GM21390 (cell line): Measurements from ENCODE around the gene ARMC7.
A peak's percentile ranks its signal among the peaks of the same experiment; 100 is the strongest.
"Not testable (repeated sequence)": the region's sequence is repeated elsewhere in the genome, so short reads cannot be mapped to it uniquely, and the experiment has no call there.

ENCODE experiments used
- ATAC-seq: cut with Tn5 transposase; IDR thresholded peaks from one replicate; pipeline ENCODE4 v1.9.1; 2021; ENCODE audit not compliant: unreplicated experiment

The ARMC7 gene

DNA sequence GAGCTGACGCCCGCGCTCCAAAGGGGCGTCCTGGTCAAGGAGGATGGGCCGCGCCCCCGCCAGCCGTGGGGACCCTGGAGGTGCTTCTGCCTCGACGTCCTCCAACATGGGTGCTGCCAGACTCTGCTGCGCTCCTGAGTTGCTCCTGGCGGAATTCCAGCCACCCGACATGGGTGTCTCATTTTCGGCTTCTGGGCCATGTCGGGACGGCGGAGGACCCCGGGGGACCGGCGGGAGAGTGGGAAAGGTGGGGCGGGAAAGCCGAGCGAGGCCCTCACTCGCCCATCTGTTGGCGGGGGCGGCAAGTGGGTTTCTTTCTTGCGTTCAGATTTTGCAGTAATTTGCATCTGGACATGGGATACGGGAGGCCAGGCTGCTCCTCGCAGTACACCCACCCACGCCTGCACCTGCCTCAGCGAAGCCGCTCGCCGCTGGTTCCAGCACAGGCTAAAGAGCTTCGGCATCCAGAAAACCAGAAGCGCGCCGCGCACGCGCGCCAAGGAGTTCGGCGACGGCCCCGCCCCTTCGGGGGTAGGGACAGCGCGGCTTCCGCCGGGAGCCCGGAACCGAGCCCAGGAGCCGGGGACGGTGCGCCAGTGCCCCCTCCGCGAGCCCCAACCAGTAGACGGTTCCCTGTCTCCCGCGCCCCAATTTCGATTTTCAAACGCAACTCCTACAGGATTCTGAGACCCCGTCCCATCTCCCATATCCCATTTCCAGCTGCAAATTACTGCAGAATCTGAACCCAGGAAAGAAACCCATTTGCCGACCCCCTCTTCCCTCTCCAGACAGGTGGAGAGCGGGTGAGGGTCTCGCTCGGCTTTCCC lies at the start of gene ARMC7:
Gene ARMC7, plus strand, starts transcription at position 563 of the 827 bp plus-strand sequence. CDS start 320 bp downstream, outside the sequence.
- ATAC-seq, result peak; percentile 55

DNA sequence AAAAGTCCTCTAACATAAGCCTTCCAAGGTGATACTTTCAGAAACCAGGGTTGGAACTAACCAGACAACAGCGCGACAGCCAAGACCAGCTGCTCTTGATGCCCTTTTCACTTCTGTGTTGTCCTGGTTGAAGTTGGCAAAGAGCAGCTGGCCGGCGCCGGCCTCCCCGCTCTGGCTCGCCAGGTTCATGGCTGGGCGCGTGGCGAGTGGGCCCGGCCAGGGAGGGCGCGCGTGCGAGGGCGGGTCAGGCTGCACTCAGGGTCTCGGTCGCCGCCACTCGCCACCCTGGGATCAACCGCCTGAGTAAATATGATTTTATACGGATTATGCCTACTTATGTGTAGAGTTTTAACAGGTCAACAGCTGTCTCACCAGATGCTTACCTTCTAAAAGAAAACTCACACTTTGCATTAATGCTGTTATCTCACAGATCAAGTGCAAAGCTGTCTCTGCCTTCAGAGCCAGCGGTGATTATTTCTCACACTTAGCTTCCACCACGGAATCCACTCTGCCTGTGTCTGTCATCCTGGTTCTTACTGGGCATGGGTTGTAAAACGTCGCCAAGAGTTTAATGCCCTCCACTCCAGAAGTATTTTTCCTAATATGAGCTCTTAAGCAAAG lies 49.2 kb upstream of the ARMC7 start:
- ATAC-seq, result no peak

- ATAC-seq, result no peak
Observed at GRCh38 chr17:75061055-75061438, 48.7 kb upstream of the ARMC7 start.

GRCh38 chr17:75061618-75062017 lies 48.2 kb upstream of the ARMC7 start:
- no peak for ATAC-seq

DNA sequence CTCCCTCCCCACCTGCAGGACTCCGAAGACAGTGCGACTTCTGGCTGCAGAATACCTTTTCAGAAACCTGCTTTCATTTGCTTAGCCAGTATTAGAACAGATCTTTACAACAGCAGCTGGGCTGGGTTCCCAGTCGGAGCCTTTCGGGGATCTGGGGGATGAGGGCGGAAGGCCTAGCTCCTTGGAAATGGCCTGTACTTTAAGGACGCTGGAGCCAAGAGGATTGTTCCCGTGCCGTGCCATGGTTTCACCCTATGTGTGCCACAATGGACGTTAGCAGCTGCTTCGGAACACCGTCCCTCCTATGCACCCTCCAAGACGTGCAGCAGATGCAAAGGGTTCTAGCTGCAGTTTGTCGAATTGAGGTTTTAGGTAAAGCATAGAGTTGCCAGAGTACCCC lies 46.6 kb upstream of the ARMC7 start:
- ATAC-seq, result no peak

- no peak for ATAC-seq
Observed at GRCh38 chr17:75063626-75064025, 46.1 kb upstream of the ARMC7 start.

DNA sequence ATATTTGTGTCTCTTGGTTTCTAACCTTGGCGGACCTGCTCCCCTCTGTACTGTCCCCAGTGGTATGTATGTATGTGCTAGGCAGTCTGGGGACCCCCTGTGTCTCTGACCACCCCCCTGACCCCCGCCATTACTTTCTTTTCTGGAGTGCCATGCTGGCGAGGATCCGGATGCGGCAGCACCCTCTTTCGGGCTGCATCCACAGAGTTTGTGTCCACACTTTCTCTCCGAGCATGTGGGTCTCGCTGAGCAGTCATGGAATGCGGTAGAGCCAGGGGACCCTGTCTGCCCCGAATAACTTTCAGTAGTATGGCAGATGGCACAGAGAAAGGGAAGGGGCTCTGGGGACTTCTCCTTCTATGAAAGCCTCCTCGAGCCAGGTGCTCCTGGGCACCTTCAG lies 45.7 kb upstream of the ARMC7 start:
- ATAC-seq, result no peak

- ATAC-seq, result no peak
Observed at GRCh38 chr17:75064460-75064859, 45.3 kb upstream of the ARMC7 start.

GRCh38 chr17:75064867-75065561 lies 44.8 kb upstream of the ARMC7 start:
- ATAC-seq, result no peak

DNA sequence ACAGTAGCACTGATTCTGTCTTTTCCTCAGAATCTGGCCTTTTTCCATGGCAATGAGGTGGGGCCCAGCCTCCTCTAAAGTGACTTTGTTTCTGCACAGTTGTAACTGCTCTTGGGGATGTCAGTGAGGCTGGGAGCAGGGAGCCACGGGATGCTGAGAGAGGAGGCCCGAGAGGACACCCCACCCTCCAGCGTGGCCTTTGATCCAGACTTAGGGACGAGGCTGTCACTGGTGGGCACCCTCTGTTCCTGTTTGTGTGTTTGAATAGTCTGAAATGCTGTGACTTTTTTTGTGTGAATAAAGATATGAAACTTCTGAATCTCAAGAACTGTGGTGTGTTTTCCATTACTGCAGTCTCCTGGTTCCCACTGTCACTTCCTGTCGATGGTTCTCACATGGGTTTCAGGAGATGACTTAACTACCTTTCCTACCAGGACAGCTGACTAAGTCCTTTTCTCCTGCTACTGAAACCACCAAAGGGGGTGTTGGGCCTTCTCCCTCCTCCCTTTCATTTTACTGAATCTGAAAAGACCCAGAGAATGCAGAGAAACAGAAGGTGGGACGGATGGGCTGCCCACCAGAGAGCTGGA lies 44.1 kb upstream of the ARMC7 start:
- no peak for ATAC-seq

GRCh38 chr17:75067856-75068255 lies 41.9 kb upstream of the ARMC7 start:
- no peak for ATAC-seq

DNA sequence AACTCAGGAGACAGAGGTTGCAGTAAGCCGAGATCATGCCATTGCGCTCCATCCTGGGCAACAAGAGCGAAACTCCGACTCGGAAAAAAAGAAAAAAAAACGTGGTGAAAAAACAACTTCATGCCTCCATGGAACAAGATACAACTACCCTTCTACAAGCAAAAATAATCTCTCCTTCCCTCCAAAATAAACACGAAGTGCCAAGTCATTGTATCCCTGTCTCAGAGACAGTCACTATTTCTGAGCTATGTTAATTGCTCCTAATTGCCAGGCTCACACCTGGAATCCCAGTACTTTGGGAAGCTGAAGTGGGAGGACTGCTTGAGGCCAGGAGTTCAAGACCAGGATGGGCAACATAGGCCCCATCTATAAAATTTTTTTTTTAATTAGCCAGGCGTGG lies 41.0 kb upstream of the ARMC7 start:
- no peak for ATAC-seq

- no peak for ATAC-seq
Observed at GRCh38 chr17:75069783-75070182, 40.0 kb upstream of the ARMC7 start.

DNA sequence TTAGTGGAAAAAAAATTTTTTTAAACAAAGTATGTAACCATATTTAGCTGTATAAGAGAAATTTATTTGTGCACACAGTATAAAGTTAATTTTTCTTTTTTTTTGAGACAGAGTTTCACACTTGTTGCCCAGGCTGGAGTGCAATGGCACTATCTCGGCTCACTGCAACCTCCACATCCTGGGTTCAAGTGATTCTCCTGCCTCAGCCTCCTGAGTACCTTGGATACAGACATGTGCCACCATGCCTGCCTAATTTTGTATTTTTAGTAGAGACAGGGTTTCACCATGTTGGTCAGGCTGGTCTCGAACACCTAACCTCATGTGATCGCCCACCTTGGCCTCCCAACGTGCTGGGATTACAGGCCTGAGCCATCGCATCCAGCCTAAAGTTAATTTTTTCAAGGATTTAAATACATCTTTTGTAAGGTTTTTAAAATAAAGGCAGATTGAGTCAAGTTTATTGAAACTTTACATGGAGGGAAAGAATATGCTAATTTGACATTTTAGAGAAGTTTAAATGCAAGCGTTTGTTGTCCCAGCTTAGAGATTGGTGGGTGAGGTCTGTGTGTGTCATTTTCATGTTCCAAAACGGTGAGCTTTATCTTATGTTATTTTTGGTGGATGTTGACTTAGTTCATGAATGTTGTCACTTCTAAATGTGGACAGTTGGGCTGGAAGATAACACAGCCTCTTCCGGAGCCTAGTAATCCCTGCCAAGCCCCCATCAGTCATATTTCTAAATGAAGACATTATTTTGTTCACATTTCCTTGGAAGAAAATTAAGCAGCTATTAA lies 38.1 kb upstream of the ARMC7 start:
- not testable (repeated sequence) for ATAC-seq

DNA sequence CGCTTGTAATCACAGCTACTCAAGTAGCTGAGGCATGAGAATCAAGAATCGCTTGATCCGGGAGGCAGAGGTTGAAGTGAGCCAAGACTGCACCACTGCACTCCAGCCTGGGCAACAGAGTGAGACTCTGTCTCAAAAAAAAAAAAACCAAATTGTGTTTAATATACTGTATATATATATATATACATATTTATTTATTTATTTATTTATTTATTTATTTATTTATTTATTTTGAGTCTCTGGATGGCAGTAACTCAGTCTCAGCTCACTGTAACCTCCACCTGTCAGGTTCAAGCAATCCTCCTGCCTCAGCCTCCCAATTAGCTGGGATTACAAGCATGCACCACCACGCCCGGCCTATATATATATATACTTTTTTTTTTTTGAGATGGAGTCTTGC lies 36.9 kb upstream of the ARMC7 start:
- ATAC-seq, result not testable (repeated sequence)

DNA sequence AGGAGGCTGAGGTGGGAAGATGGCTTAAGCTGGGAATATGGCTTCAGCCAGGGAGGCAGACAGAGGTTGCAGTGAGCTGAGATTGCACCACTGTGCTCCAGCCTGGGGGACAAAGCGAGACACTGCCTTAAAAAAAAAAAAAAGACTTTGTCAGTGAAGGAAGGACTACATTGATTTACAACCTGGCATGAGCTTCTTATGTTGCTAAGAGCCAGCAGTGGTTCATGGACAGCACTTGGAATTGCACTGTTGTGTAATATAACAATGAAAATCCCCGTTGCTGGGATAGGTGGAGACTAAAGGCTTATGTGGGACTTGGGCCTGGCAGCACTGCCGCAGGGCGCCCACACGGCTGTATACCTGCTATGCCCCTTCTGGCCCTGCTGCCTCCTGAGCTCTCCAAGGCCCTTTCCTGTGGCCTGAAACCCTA lies 36.1 kb upstream of the ARMC7 start:
- ATAC-seq, result no peak

DNA sequence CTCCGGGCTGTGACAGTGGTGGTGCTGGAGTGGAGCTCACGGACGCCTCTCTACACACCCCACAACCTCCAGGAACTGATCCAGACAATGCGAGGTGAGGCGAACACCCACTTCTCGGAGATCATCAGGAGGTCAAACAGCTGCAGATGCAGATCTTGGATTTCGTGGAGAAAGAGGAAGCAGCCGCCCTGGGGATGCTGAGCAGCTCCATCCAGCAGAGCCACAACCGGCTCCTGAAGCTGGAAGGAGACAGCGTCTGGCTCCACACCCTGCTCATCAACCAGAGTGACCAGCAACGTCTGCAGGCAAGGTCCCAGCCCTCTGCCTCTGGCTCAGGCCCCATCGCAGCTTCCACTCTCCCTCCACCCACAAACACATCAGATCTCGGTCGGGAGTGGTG lies 35.2 kb upstream of the ARMC7 start:
- no peak for ATAC-seq

DNA sequence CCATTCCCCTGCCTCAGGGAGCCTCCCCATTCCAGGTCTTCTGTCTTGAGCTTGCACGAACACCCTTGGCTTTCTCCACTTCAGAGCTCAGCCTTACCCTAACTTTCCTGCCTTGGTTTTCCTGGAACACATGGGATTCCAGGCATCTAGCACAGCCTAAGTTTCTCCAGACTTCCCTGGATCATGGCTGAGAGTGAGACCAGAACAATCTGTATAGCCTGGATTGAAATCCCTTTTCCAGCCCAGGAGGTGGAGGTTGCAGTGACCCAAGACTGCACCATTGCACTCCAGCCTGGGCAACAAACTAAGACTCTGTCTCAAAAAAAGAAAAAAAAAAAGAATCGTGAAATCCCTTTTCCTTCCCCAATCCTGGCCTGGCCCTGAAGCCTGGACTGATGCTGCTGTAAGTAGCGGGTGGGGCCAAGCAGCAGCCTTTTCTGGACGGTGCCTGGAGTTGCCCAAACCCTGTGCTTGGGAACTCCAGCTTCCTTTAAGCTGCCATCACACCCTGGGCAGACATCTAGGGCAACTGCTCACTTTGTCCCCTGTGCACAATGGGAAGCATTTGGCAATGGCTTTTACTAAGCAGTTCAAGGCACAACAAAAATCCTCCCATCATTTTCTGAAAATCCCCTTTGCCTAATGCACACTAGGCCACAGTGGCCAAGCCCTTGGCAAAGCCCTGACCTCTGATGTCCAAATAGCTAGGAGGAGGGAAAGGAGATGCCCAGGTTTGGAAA lies 34.0 kb upstream of the ARMC7 start:
- ATAC-seq, result no peak

GRCh38 chr17:75077072-75077495 lies 32.7 kb upstream of the ARMC7 start:
- no peak for ATAC-seq
